HepG2 (cell line): ENCODE data around the gene SH3BP2. TPM values are rescaled to one million over a fixed set of nuclear protein-coding genes. Genes with fewer than 3 reads are reported as not detected.
A peak's percentile ranks its signal among the peaks of the same experiment; 100 is the strongest.

Experiments used
- ATAC-seq: fragments of 200-7000 bp; cut with Tn5 transposase; 3 replicates; pipeline ENCODE4 v1.9.1; 2020; ENCODE audit warnings: mild to moderate bottlenecking, moderate library complexity
- BruUV-seq: library from RNA; stranded (reverse); fragments of 400-500 nt; replicated peaks from 2 replicates; lab custom pipeline; 2021; lab: Mats Ljungman, UMichigan
- CTCF ChIA-PET: fragments of 300-600 bp; formaldehyde crosslinking; extraction: SDS; loops from one replicate; lab custom pipeline; 2021; ENCODE audit warnings: low total read pairs, inconsistent platforms, low intra/inter-chr PET ratio; lab: Yijun Ruan, JAX
- POLR2A ChIA-PET: fragments of 350-600 bp; sonication (Branson Sonifier 250); formaldehyde crosslinking; loops from one replicate; lab custom pipeline; 2020; ENCODE audit warnings: antibody characterized with exemption, inconsistent platforms; lab: Yijun Ruan, JAX
- DNase-seq: peaks from one replicate; pipeline ENCODE4 v3.0.0-alpha.2; 2015; ENCODE audit warnings: low spot score
- FAIRE-seq: peaks from 3 replicates; lab custom pipeline; 2011; peaks lifted over from hg19 to GRCh38; lab: Jason Lieb, UNC
- H2AFZ ChIP-seq: one replicate; pipeline ENCODE4 v1.6.1; 2011; ENCODE audit warnings: low read length, inconsistent platforms
- H3K27ac ChIP-seq: fragments of 300-600 bp; 3 replicates; pipeline ENCODE4 v1.8.0; 2011; ENCODE audit warnings: mixed run types, mild to moderate bottlenecking, mixed read lengths, low read length, inconsistent platforms; ENCODE audit not compliant: insufficient read depth; ENCODE audit errors: extremely low read length
- H3K27me3 ChIP-seq, 2 experiments: fragments of 200-600 bp in 1 of 2; 2 replicates in 1 of 2; 3 replicates in 1 of 2; pipeline versions ENCODE4 v1.6.0 to v1.8.0; 2011; ENCODE audit warnings: low read length in 2 of 2, mild to moderate bottlenecking in 2 of 2, moderate library complexity in 2 of 2, inconsistent platforms in 1 of 2; ENCODE audit not compliant: insufficient read depth in 2 of 2, control insufficient read depth in 1 of 2
- H3K36me3 ChIP-seq, 2 experiments: fragments of 200-600 bp in 1 of 2; replicated peaks in 1 of 2; 2 replicates in 1 of 2; 3 replicates in 1 of 2; pipeline versions ENCODE4 v1.5.1 to v1.8.0; 2011; ENCODE audit warnings: low read length in 2 of 2, inconsistent platforms in 1 of 2; ENCODE audit not compliant: insufficient read depth in 2 of 2, control insufficient read depth in 1 of 2
- H3K4me1 ChIP-seq: 2 replicates; pipeline ENCODE4 v1.5.1; 2012; ENCODE audit warnings: low read length, inconsistent platforms; ENCODE audit not compliant: insufficient read depth
- H3K4me2 ChIP-seq: 2 replicates; pipeline ENCODE4 v1.6.0; 2011; ENCODE audit warnings: low read depth, low read length, inconsistent platforms
- H3K4me3 ChIP-seq, 3 experiments: fragments of 200-600 bp in 1 of 3; sonication (generic), shearing (Covaris generic) in 1 of 3; replicated peaks in 1 of 3; 2 replicates each; pipeline ENCODE4 v1.5.1; 2011 to 2016; ENCODE audit warnings: low read length in 3 of 3, inconsistent platforms in 2 of 3, low read depth in 2 of 3, mild to moderate bottlenecking in 2 of 3, control low read depth in 1 of 3, mixed read lengths in 1 of 3; ENCODE audit not compliant: insufficient read depth in 1 of 3
- H3K79me2 ChIP-seq: one replicate; pipeline ENCODE4 v1.6.1; 2011; ENCODE audit warnings: low read length, inconsistent platforms; ENCODE audit not compliant: insufficient read depth
- H3K9ac ChIP-seq: 2 replicates; pipeline ENCODE4 v1.6.0; 2011; ENCODE audit warnings: mild to moderate bottlenecking, low read depth, low read length, inconsistent platforms; ENCODE audit not compliant: insufficient read depth
- H3K9me3 ChIP-seq: 2 replicates; pipeline ENCODE4 v1.5.1; 2012; ENCODE audit warnings: mild to moderate bottlenecking, low read length
- H4K20me1 ChIP-seq: 2 replicates; pipeline ENCODE4 v1.6.0; 2011; ENCODE audit warnings: inconsistent platforms, mild to moderate bottlenecking, low read length, moderate library complexity; ENCODE audit not compliant: insufficient read depth
- CCDC6 ChIP-seq: sonication (generic); formaldehyde crosslinking; IDR thresholded peaks from 2 replicates; pipeline ENCODE4 v1.8.1; 2022; ENCODE audit warnings: mild to moderate bottlenecking, missing genetic modification reagents, moderate library complexity
- KDM5B ChIP-seq: sonication (generic); formaldehyde crosslinking; IDR thresholded peaks from 2 replicates; pipeline ENCODE4 v1.4.0; 2020; ENCODE audit warnings: missing genetic modification reagents, mild to moderate bottlenecking, borderline replicate concordance
- ZBTB33 ChIP-seq: sonication (generic); formaldehyde crosslinking; IDR thresholded peaks from 2 replicates; pipeline ENCODE4 v1.4.0; 2020; ENCODE audit warnings: missing genetic modification reagents
- ZMYM3 ChIP-seq: sonication (generic); formaldehyde crosslinking; IDR thresholded peaks from 2 replicates; pipeline ENCODE4 v1.5.1; 2020; ENCODE audit warnings: mild to moderate bottlenecking, missing genetic modification reagents
- ZNF512B ChIP-seq: sonication (generic); formaldehyde crosslinking; IDR thresholded peaks from 2 replicates; pipeline ENCODE4 v1.5.1; 2020; ENCODE audit warnings: missing genetic modification reagents, mild to moderate bottlenecking, borderline replicate concordance
- WGBS: methylation state at CpG from one replicate; pipeline ENCODE4 v1.1.6; 2017; ENCODE audit warnings: low lambda C conversion rate; 5-methylcytosine and 5-hydroxymethylcytosine counted together
- in situ Hi-C: cut with HindIII; loops from 2 replicates; pipeline ENCODE4 v1.10.0; 2017; ENCODE audit warnings: low pct_unique_long_range_greater_than_20kb; ENCODE audit not compliant: extremely low pct_ligation_motif_present
- intact Hi-C: fragments of 100-400 bp; cut with micrococcal nuclease; formaldehyde crosslinking; loops from one replicate; pipeline ENCODE4 v1.10.0; 2022; ENCODE audit not compliant: unreplicated experiment
- polyA plus RNA-seq, 8 experiments: library from polyadenylated mRNA; depleted of rRNA in 3 of 8; stranded (reverse) in 7 of 8; unstranded in 1 of 8; fragments of >200 nt; fragmentation: Illumina TruSeq in 4 of 8; extraction: Trizol in 4 of 8; gene quantifications; 2 replicates each; pipeline versions ENCODE4 v1.2.1 to v1.2.3, GENCODE V29; 2011 to 2016; ENCODE audit warnings: low read depth in 4 of 8, missing spikeins in 1 of 8, mixed read lengths in 1 of 8; ENCODE audit not compliant: insufficient read depth in 1 of 8
- total RNA-seq, 5 experiments: library from RNA; depleted of rRNA; stranded (reverse); fragments of >200 nt; fragmentation: Illumina TruSeq; extraction: Trizol; gene quantifications; 2 replicates each; pipeline ENCODE4 v1.2.3, GENCODE V29; 2016; ENCODE audit warnings: low read depth in 1 of 5

The SH3BP2 gene
- total and polyA plus RNA-seq, 2 of the 13 experiments (the other 11 are each of a cell fraction or from before 2014, with no cell fraction given): 16.9 to 34.5 TPM

GRCh38 chr4:2837110-2837903, 44.4 kb downstream of the SH3BP2 start (continued):
- TF ChIP-seq ZBTB33 (CRISPR knock-in tag) (peak; percentile 65; the same call in 1 of the 2 replicates), ZNF512B (CRISPR knock-in tag) (no peak)

GRCh38 chr4:2837904-2838496, 45.1 kb downstream of the SH3BP2 start:
- H3K9ac ChIP-seq: no peak overlapping the region
- no peaks in the 10 kb centered on the region for H4K20me1 ChIP-seq
- in situ Hi-C loops: loop anchor here (5.0 kb wide), 1 partner anchor 36 kb away; no protein-coding TSS in a partner anchor
- 92% methylated on average over 8 of the region's 8 CpGs for WGBS
- FAIRE-seq: no peak
- H2AFZ ChIP-seq: no peak overlapping the region
- H3K36me3 ChIP-seq: peaks cover 3 to 8% of the 10 kb centered on the region in 2 experiments; a peak in 3 of 5 replicates
- no peaks in the 10 kb centered on the region for H3K9me3 ChIP-seq
- DNase-seq: no peak
- no peak overlapping the region for H3K4me2 ChIP-seq
- no TSS peak for BruUV-seq
- no peak overlapping the region for H3K27ac ChIP-seq
- TF ChIP-seq ZMYM3 (CRISPR knock-in tag) (no peak), KDM5B (no peak), CCDC6 (CRISPR knock-in tag) (no peak)
- intact Hi-C loops: no loop called here
- ChIA-PET CTCF (no interaction called here), POLR2A (no interaction called here)
- no peak for ATAC-seq
- no peak overlapping the region for H3K4me3 ChIP-seq
- H3K27me3 ChIP-seq: no peaks in the 10 kb centered on the region
- H3K79me2 ChIP-seq: peaks cover 2% of the 10 kb centered on the region
- H3K4me1 ChIP-seq: peaks cover 23% of the 10 kb centered on the region
